Parathyroid adenoma (tissue), 2 donors: ENCODE data around the gene SLC24A3.

Experiments
- H2AFZ ChIP-seq: fragments of 300-600 bp; sonication (generic); one replicate; pipeline ENCODE4 v1.7.0; 2017; ENCODE audit warnings: antibody characterized with exemption, mild to moderate bottlenecking
- H3K27ac ChIP-seq: fragments of 300-600 bp; sonication (generic); one replicate; pipeline ENCODE4 v1.7.0; 2017
- H3K27me3 ChIP-seq: fragments of 300-600 bp; sonication (generic); one replicate; pipeline ENCODE4 v1.7.0; 2017; ENCODE audit warnings: low read length; ENCODE audit not compliant: control insufficient read depth, insufficient read depth
- H3K36me3 ChIP-seq: fragments of 300-600 bp; sonication (generic); one replicate; pipeline ENCODE4 v1.7.0; 2017; ENCODE audit warnings: low read length; ENCODE audit not compliant: control insufficient read depth, insufficient read depth
- H3K4me1 ChIP-seq: fragments of 300-600 bp; sonication (generic); one replicate; pipeline ENCODE4 v1.7.0; 2017; ENCODE audit warnings: control low read depth
- H3K4me2 ChIP-seq: fragments of 300-600 bp; sonication (generic); one replicate; pipeline ENCODE4 v1.7.0; 2017; ENCODE audit warnings: low read length
- H3K4me3 ChIP-seq: fragments of 300-600 bp; sonication (generic); one replicate; pipeline ENCODE4 v1.7.0; 2017; ENCODE audit warnings: low read depth, low read length
- H3K79me2 ChIP-seq: fragments of 300-600 bp; sonication (generic); one replicate; pipeline ENCODE4 v1.7.0; 2017; ENCODE audit warnings: control low read depth
- H3K9ac ChIP-seq: fragments of 300-600 bp; sonication (generic); one replicate; pipeline ENCODE4 v1.7.0; 2017; ENCODE audit warnings: mild to moderate bottlenecking
- H3K9me3 ChIP-seq: fragments of 300-600 bp; sonication (generic); one replicate; pipeline ENCODE4 v1.7.0; 2017; ENCODE audit warnings: low read length; ENCODE audit not compliant: control insufficient read depth
- CTCF ChIP-seq: fragments of 300-600 bp; sonication (generic); IDR thresholded peaks from one replicate; pipeline ENCODE4 v1.7.0; 2017; ENCODE audit warnings: antibody characterized with exemption, mild to moderate bottlenecking
- donor health status: primary hyperparathyroidism.

The SLC24A3 gene

DNA sequence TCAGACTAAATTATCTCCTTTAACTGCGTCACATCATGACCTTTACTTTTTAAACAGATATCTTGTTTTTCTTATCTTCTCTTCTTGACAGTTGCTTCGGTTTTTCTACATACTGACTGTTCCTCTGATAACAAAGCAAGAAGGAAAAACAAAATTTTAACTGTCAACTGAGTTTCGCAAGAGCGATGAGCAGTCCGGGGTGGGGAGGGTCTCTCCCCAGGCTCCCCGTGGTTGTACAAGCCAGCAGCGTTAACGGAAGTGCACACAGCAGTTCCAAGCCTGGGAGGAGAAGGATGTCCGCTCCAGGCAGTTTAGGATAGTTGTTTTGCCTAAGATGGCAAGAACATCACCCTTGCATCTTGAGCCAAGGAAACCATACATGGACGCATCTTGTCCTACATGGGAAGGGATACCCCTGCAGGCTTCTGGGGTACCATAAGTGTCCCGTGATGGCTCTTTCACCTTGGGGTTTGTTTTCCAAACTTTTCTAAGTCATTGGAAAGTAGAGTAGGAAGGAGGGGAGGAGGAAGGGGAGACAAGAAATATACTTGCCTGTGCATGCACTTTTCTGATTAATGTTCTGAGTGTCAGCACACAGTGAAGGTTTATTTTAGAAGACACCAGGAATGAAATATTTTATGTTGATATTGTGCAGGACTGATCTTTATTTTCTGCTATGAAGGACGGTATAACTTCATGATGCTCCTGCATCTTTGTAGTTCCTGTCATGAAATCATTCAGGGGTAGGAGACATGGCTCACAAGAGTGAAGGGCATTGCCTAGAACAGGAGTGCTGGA lies 20.8 kb downstream of the SLC24A3 start:
- H3K27me3 ChIP-seq: no peaks in the 10 kb centered on the region
- TF ChIP-seq CTCF: no peak

GRCh38 chr20:19236371-19237055 lies 24.1 kb downstream of the SLC24A3 start:
- no peak overlapping the region for H2AFZ ChIP-seq
- H3K4me1 ChIP-seq: no peaks in the 10 kb centered on the region
- no peak overlapping the region for H3K9ac ChIP-seq
- H3K27me3 ChIP-seq: no peaks in the 10 kb centered on the region
- no peaks in the 10 kb centered on the region for H3K36me3 ChIP-seq
- no peak overlapping the region for H3K4me3 ChIP-seq
- TF ChIP-seq CTCF: no peak
- H3K4me2 ChIP-seq: no peak overlapping the region
- H3K9me3 ChIP-seq: no peaks in the 10 kb centered on the region
- no peak overlapping the region for H3K27ac ChIP-seq
- peaks cover 5% of the 10 kb centered on the region for H3K79me2 ChIP-seq

More for the DNA sequence above, 20.8 kb downstream of the SLC24A3 start:
- Histone ChIP-seq H3K9ac (no peak overlapping the region), H3K4me1 (no peaks in the 10 kb centered on the region), H3K27ac (no peak overlapping the region), H3K9me3 (no peaks in the 10 kb centered on the region), H3K36me3 (no peaks in the 10 kb centered on the region), H3K79me2 (no peaks in the 10 kb centered on the region), H3K4me2 (no peak overlapping the region), H3K4me3 (no peak overlapping the region), H2AFZ (no peak overlapping the region)

DNA sequence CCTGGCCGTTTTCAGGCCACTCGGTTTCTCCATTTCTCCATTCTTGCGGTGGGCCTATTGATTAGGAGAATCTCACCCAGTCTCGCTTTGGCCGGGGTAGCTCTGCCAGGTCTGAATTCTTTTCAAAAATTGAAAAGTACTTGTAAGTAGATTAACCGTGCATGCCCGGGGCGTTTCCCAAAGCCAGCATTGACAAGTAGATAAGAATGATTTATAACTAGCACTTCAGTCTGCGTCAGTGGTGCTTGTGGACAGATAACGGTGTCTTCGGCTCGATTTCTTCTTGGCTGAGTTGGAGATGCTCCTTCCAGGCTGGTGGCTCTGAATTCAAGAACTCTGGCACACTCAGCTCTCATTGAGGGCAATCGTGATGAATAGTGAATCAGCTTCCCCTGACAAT lies 29.0 kb downstream of the SLC24A3 start:
- H3K4me2 ChIP-seq: no peak overlapping the region
- H3K9me3 ChIP-seq: no peaks in the 10 kb centered on the region
- no peak overlapping the region for H2AFZ ChIP-seq
- no peaks in the 10 kb centered on the region for H3K4me1 ChIP-seq
- no peaks in the 10 kb centered on the region for H3K36me3 ChIP-seq
- no peak for TF ChIP-seq CTCF
- no peak overlapping the region for H3K4me3 ChIP-seq
- no peak overlapping the region for H3K27ac ChIP-seq
- no peaks in the 10 kb centered on the region for H3K27me3 ChIP-seq
- H3K79me2 ChIP-seq: peaks cover 5% of the 10 kb centered on the region
- no peak overlapping the region for H3K9ac ChIP-seq

GRCh38 chr20:19244291-19244690 lies 31.8 kb downstream of the SLC24A3 start:
- Histone ChIP-seq H3K27ac (no peak overlapping the region), H2AFZ (no peak overlapping the region), H3K27me3 (no peaks in the 10 kb centered on the region), H3K79me2 (peaks cover 3% of the 10 kb centered on the region), H3K4me3 (no peak overlapping the region), H3K9ac (no peak overlapping the region), H3K9me3 (no peaks in the 10 kb centered on the region), H3K4me2 (no peak overlapping the region), H3K36me3 (no peaks in the 10 kb centered on the region), H3K4me1 (no peaks in the 10 kb centered on the region)
- no peak for TF ChIP-seq CTCF
